Mesodermal cell (in vitro differentiated cells): ENCODE results near the gene POLG2.
A peak's percentile ranks its signal among the peaks of the same experiment; 100 is the strongest.

Source experiments
- H3K27ac ChIP-seq: 2 replicates; pipeline ENCODE4 v1.7.0; 2013; ENCODE audit warnings: mild to moderate bottlenecking, low read depth, low read length, moderate library complexity; ENCODE audit not compliant: severe bottlenecking
- H3K36me3 ChIP-seq: 2 replicates; pipeline ENCODE4 v1.7.1; 2013; ENCODE audit warnings: mild to moderate bottlenecking, low read length, moderate library complexity; ENCODE audit not compliant: control insufficient read depth, insufficient read depth
- H3K4me1 ChIP-seq: one replicate; pipeline ENCODE4 v1.7.1; 2013; ENCODE audit warnings: mild to moderate bottlenecking, low read length; ENCODE audit not compliant: insufficient read depth, control insufficient read depth, poor library complexity, severe bottlenecking
- H3K4me3 ChIP-seq: 2 replicates; pipeline ENCODE4 v1.7.0; 2013; ENCODE audit warnings: low read length, control low read depth, mild to moderate bottlenecking; ENCODE audit not compliant: insufficient read depth, poor library complexity, severe bottlenecking; ENCODE audit errors: extremely low read depth
- H3K9me3 ChIP-seq: 2 replicates; pipeline ENCODE4 v1.7.1; 2013; ENCODE audit warnings: mild to moderate bottlenecking, low read length, moderate library complexity; ENCODE audit not compliant: control insufficient read depth
- WGBS, 2 experiments: methylation state at CpG; one replicate each; pipeline ENCODE4 v1.1.5; 2013; ENCODE audit warnings: missing lambda C conversion rate in 2 of 2; ENCODE audit not compliant: insufficient coverage in 2 of 2; 5-methylcytosine and 5-hydroxymethylcytosine counted together

POLG2 gene

DNA sequence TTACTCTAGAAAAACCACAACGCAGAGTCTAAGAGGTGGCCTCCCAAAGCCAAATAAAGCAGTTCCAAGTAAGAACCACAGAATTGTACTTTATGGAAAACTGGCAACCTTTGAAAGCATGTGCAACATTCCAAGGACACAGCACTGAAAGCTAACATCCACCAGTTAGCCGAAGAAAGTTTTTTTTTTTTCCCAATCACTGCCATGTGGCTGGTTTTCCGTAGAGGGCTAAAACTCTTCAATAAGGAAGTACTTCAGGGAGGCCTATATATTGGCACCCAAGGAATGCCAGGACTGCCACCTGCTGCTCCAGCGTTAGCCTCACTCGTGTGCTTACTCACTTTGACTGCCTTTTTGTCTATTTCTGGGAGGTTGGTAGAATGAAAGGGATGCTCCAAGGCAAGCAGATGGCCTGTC, 35.1 kb upstream of the POLG2 start:
- H3K4me3 ChIP-seq: no peak overlapping the region
- no peaks in the 10 kb centered on the region for H3K4me1 ChIP-seq
- WGBS, 2 experiments: 100% methylated on average over 3 to 4 of the region's 5 CpGs
- H3K36me3 ChIP-seq: peaks cover 92% of the 10 kb centered on the region
- no peaks in the 10 kb centered on the region for H3K9me3 ChIP-seq
- H3K27ac ChIP-seq: no peak overlapping the region

DNA sequence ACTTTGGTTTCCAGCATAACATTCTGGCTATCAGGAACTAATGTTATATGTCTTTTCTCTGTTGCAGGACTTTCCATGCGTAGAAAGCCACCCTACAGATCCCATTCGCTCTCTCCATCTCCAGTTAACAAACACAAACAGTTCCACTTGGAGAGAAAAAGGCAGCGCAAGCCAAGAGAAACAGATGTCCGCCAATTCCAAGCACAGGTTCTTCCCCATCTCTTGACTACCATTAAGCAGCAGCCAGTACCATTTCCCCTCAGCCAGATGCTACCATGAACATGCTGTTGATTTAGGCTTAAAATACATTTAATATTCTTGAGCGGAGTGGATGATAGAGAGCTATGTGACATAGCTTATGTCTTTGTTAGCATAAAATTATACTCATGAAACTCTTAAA, 32.4 kb upstream of the POLG2 start:
- WGBS, 2 experiments: 94 to 100% methylated on average over 1 to 4 of the region's 5 CpGs
- no peak overlapping the region for H3K27ac ChIP-seq
- no peaks in the 10 kb centered on the region for H3K4me1 ChIP-seq
- H3K4me3 ChIP-seq: no peak overlapping the region
- H3K36me3 ChIP-seq: peaks cover 93% of the 10 kb centered on the region
- no peaks in the 10 kb centered on the region for H3K9me3 ChIP-seq

DNA sequence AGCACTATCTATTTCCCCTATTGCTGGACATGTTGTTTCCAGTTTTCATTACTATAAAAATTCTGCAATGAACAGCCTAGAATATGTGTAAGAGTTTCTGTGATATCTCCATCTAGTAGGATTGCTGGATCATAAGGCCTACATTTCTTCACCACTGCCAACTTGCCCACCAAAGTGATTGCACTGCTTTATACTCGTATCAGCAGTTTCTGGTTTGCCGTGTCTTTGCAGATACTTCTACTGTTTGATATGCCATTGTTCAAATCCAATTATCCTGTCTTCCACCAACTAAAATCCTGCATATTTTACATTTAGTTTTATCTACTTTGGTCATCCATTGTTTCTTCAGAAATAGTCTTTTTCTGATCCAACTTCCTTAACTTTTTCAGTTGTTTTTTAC, 31.1 kb upstream of the POLG2 start:
- H3K4me1 ChIP-seq: no peaks in the 10 kb centered on the region
- H3K9me3 ChIP-seq: no peaks in the 10 kb centered on the region
- WGBS, 2 experiments: 94 to 96% methylated on average over 2 of the region's 2 CpGs
- H3K36me3 ChIP-seq: peaks cover 95% of the 10 kb centered on the region
- no peak overlapping the region for H3K4me3 ChIP-seq
- H3K27ac ChIP-seq: no peak overlapping the region

DNA sequence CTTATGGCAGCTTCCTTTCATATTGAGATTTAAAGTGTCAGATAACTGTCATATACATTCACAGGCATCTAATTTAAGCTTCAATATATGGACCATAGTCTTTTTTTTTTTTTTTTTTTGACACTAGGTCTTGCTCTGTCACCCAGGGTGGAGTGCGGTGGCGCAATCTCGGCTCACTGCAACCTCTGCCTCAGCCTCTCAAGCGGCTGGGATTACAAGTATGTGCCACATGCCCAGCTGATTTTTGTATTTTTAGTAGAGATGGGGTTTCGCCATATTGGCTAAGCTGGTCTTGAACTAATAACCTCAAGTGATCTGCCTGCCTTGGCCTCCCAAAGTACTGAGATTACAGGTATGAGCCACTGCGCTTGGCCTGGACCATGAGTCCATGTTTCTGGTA, 23.5 kb upstream of the POLG2 start:
- no peak overlapping the region for H3K4me3 ChIP-seq
- H3K4me1 ChIP-seq: no peaks in the 10 kb centered on the region
- H3K27ac ChIP-seq: no peak overlapping the region
- H3K9me3 ChIP-seq: no peaks in the 10 kb centered on the region
- WGBS, 2 experiments: 88 to 91% methylated on average over 2 to 6 of the region's 6 CpGs
- peaks cover 96% of the 10 kb centered on the region for H3K36me3 ChIP-seq

DNA sequence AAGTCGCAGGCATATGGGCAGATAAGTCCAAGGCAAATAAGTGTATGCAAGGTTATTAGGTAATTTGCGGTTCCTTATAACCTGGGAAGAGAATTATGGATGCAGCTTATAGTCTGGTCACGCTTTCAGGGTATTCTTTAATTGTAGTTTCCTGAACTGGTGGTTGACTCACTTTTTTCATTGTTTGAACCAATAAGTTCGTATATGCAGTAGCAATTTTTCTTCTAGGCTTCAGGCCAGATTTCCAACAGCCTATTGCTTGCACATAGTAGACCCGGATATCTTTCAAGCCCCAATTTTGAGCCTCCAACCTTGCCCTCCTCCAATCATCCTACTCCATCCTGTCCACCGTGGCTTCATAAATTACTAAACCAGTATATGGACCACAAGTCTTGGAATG, 22.7 kb upstream of the POLG2 start:
- Histone ChIP-seq H3K27ac (no peak overlapping the region), H3K4me3 (no peak overlapping the region), H3K4me1 (no peaks in the 10 kb centered on the region), H3K36me3 (peaks cover 98% of the 10 kb centered on the region), H3K9me3 (no peaks in the 10 kb centered on the region)
- WGBS, 2 experiments: 96 to 98% methylated on average over 5 to 6 of the region's 6 CpGs

DNA sequence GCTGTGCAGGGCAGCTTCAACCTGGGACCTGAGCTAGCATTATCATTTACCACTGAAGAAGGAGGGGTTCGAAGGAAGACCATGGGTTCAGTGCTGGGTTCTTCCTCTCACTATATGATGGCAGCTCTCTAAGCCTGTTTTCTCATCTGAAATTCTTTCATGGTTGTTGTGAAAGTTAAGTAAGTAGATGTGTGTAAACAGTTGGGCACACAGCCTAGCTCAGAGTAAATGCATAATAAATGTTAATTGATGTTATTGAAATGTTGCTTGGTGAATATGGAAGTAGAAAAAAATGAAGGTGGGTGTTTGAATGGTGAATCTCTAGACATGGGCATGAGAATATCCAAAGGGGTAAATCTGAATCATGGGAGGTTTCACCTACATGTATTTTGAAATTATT, 19.0 kb upstream of the POLG2 start:
- no peak overlapping the region for H3K4me3 ChIP-seq
- no peak overlapping the region for H3K27ac ChIP-seq
- H3K4me1 ChIP-seq: no peaks in the 10 kb centered on the region
- no peaks in the 10 kb centered on the region for H3K9me3 ChIP-seq
- H3K36me3 ChIP-seq: peaks cover 93% of the 10 kb centered on the region
- WGBS, 2 experiments: 100% methylated on average over 1 of the region's 1 CpG; no CpG with 5 or more reads in 1 of the 2 experiments

DNA sequence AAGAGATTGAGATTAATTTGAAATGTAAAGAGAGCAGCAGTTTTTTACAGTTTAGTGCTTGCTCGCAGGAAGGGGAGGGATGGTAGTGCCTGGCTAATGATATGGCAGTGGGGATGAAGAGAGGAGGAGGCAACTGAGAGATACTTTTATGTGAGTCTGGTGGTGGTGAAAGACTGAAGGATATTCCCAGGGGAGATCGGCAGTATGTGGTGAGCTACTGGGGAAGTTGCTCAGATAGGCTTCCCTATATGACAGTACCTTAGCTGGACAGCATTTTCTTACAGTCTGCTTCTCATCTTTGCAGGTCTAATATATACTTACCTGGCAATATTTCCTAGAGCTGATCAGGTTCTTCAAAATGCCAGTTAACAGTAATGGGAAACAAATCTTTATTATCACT, 18.6 kb upstream of the POLG2 start:
- H3K9me3 ChIP-seq: no peaks in the 10 kb centered on the region
- WGBS, 2 experiments: 100% methylated on average over 1 to 2 of the region's 2 CpGs
- peaks cover 93% of the 10 kb centered on the region for H3K36me3 ChIP-seq

DNA sequence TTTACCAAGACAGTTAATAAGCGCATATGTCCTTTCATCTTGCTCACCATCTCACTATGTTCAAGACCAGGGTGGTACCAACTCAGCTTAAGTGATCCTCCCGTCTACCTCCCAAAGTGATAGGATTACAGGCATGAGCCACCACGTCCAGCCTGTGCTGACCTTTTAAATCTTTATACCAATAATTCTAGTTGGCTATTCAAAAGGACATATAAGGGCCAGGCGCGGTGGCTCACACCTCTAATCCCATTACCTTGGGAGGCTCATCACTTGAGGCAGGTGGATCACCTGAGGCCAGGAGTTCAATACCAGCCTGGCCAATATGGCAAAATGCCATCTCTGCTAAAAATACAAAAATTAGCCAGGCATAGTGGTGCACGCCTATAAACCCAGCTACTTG, 12.3 kb upstream of the POLG2 start:
- peaks cover 4% of the 10 kb centered on the region for H3K4me1 ChIP-seq
- H3K4me3 ChIP-seq: no peak overlapping the region
- peaks cover 57% of the 10 kb centered on the region for H3K36me3 ChIP-seq
- H3K27ac ChIP-seq: no peak overlapping the region
- 97 to 100% methylated on average over 4 to 6 of the region's 6 CpGs for WGBS, 2 experiments
- no peaks in the 10 kb centered on the region for H3K9me3 ChIP-seq

More for the DNA sequence above, 18.6 kb upstream of the POLG2 start:
- Histone ChIP-seq H3K4me3 (no peak overlapping the region), H3K27ac (no peak overlapping the region), H3K4me1 (no peaks in the 10 kb centered on the region)

DNA sequence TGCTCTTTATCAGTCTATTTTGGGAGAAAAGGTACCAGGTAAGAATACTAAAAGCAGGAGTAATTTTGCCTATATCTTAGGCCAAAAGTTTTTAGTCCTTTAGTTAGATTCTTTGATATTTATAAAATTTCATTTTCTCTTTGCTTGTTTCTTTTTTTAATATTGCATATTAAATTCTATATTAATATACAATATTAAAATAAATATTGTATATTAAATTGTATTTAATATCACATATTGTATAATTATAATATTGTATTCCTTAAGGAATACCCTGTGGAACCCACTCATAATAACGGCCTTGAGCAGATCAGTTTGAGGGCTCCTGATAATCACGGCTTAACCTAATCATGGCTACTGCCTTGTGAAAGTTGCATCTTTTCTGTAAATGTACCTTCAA, 11.8 kb upstream of the POLG2 start:
- Histone ChIP-seq H3K27ac (no peak overlapping the region), H3K36me3 (peaks cover 59% of the 10 kb centered on the region), H3K4me3 (peak overlapping the region; percentile 98), H3K4me1 (peaks cover 6% of the 10 kb centered on the region), H3K9me3 (no peaks in the 10 kb centered on the region)
- WGBS, 2 experiments: 96 to 100% methylated on average over 2 of the region's 2 CpGs

DNA sequence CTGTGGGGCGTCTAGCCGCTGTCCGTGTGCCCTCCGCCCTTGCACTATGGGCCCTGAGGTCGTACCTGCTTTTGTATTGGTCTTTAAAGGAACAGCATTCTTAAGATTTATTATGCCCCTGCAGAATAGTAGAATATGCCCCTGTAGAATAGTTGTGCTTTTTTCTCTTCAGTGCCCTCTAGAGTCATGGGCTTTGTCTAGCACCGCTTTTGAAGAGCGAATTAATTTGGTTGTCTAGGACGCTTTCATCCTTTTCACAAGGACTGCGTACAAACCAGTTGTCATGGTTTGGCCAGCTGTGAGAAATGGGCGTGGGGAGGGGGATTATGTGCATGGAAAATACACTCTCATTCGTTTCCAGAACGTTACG, 10.5 kb upstream of the POLG2 start:
- Histone ChIP-seq H3K27ac (peak overlapping the region; percentile 98), H3K4me3 (peak overlapping the region; percentile 98), H3K9me3 (no peaks in the 10 kb centered on the region), H3K36me3 (peaks cover 60% of the 10 kb centered on the region), H3K4me1 (peaks cover 18% of the 10 kb centered on the region)
- 0% methylated on average over 5 to 6 of the region's 13 CpGs for WGBS, 2 experiments

DNA sequence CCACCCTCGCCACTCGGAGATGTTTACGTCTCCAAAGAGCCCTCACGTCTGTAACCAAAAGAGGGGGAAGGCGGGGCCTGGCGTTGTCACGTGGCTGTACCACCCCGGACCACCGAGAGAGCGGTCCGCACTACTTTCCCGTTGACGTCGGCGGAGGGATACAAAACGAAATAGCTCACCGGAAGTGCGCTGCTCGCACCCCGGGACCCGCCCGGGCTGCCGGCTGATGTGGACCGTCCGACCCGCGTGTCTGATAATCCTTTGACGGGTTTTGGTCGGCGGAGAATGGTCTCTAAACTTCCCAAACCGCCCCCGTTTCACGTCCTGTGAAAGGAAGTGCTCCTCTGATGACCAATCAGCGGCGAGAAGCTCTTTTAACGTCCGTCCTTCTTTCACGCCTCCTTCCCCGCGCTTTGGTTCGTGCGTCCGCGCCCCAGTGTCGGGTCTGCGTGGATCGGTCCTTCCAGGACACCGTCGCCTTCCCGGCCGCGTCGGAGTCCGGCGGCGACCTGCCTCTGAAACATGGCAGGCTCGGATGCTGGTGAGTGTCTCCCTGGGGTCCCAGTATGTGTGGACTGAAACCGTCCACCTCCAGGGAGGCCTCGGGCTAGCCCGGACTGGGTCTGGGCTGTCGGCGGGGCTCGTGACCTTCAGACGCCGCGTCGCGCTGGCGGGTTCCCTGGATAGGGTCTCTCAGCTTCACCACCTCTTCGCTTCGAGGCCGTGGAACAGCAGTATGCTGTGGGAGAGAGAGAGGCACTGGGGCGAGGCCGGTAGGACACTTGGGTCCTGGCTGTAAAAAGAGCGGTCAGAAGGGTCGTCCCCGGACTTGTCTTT, 9.9 kb upstream of the POLG2 start, which contains the start of gene CEP95:
Gene CEP95 (plus strand): TSS at position 402 of the 837 bp plus-strand sequence. CDS start 121 bp downstream, at position 523.
- Histone ChIP-seq H3K4me3 (peak within 1 kb of the TSS; percentile 98), H3K27ac (peak within 1 kb of the TSS; percentile 98), H3K36me3 (peaks cover 62% of the 10 kb centered on the region), H3K4me1 (peaks cover 23% of the 10 kb centered on the region), H3K9me3 (no peaks in the 10 kb centered on the region)
- 0 to 1% methylated on average over 73 to 74 of the region's 77 CpGs for WGBS, 2 experiments
